WERI-Rb-1 (cell line): ENCODE results near the gene PRICKLE2.

Source experiments
- DNase-seq: peaks from one replicate; pipeline ENCODE4 v3.0.0-alpha.2; 2020
- H3K27ac ChIP-seq: fragments of 250-450 bp; sonication (Bioruptor Pico); 2 replicates; pipeline ENCODE4 v1.5.1; 2020; ENCODE audit warnings: mild to moderate bottlenecking, moderate library complexity
- H3K27me3 ChIP-seq: fragments of 250-450 bp; sonication (Bioruptor Pico); 2 replicates; pipeline ENCODE4 v1.5.1; 2021; ENCODE audit warnings: mild to moderate bottlenecking, low read depth, moderate library complexity; ENCODE audit not compliant: insufficient read depth, severe bottlenecking
- H3K36me3 ChIP-seq: fragments of 250-450 bp; sonication (Bioruptor Pico); 2 replicates; pipeline ENCODE4 v1.5.1; 2020; ENCODE audit warnings: mild to moderate bottlenecking, moderate library complexity
- H3K4me3 ChIP-seq: 2 replicates; pipeline ENCODE4 v1.5.1; 2011; ENCODE audit warnings: low read depth, mild to moderate bottlenecking, control low read depth, low read length
- H3K9me3 ChIP-seq: fragments of 250-450 bp; sonication (Bioruptor Pico); 2 replicates; pipeline ENCODE4 v1.5.1; 2021; ENCODE audit warnings: mild to moderate bottlenecking, moderate library complexity; ENCODE audit not compliant: severe bottlenecking
- CTCF ChIP-seq: IDR thresholded peaks from 2 replicates; pipeline ENCODE4 v1.5.1; 2011; ENCODE audit warnings: low read depth, mild to moderate bottlenecking, control low read depth, inconsistent platforms, low read length

Gene PRICKLE2

DNA sequence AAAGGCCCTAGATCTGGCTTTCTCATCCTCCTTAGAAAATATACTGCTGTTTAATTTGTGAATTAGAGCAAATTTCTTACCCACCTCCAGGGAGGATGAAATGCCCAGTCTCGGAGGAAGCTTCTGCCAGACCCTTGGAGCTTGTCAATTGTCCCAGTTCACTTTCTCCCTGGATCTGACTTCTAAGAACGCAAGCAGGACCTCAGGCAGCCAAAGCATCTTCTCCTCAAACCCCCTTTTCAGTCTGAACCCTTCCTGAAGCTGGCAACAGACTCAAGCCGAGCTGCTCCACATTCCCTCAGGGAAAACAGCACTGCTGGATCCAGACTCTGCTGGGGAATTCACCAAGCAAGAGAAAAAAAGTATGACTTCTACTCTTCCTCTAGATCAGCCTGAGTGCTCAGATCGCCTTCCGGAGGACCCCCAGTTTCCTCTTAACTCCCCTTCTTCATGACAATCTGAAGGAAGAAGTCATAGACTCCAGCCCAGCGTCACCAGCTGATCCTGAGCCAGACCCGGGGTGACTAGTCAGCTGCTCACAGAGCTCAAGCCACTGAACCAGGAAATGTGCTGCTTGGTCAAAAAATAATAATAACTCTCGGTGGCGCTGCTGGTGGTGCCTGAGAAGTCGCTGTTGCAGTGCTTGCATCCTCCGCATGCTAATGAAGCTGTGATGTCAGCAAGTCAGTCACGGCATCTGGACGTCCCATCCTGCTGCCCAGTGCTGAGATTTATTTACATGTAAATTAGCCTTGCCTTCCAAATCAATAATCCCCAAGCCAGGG, at the start of gene PRICKLE2:
TSS of gene PRICKLE2 (minus strand) at position 641 of the 785 bp plus-strand sequence. CDS start 26,539 bp downstream, outside the sequence.
- Histone ChIP-seq H3K9me3 (no peaks in the 10 kb centered on the region), H3K4me3 (peak within 1 kb of the TSS; percentile 52), H3K27me3 (no peaks in the 10 kb centered on the region), H3K27ac (peak within 1 kb of the TSS; percentile 74), H3K36me3 (peaks cover 2% of the 10 kb centered on the region)
- DNase-seq: peak; percentile 87
- TF ChIP-seq CTCF: peak; percentile 42; the same call in 1 of the 2 replicates

DNA sequence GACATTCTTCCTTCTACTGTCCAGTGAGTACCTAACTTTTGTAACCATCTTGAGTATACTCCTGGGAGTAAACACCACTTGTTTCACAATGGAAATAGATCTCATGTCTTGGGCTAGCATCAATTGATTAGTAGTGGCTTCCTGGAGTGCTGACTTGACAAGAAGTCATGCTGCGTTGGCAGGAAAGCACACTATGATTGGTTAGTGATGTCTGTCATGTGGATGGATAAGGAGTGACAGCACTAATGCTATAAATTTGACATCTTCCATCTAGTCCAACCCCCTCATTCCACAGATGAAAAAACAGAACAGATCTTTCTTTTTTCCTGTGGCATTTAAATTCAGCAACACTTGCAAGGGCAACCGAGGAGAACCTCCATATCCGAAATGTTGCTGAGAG, 47.6 kb upstream of the PRICKLE2 start:
- no peaks in the 10 kb centered on the region for H3K36me3 ChIP-seq
- H3K27ac ChIP-seq: no peak overlapping the region
- no peaks in the 10 kb centered on the region for H3K9me3 ChIP-seq
- H3K4me3 ChIP-seq: no peak overlapping the region
- no peak for DNase-seq
- TF ChIP-seq CTCF: no peak
- no peaks in the 10 kb centered on the region for H3K27me3 ChIP-seq

DNA sequence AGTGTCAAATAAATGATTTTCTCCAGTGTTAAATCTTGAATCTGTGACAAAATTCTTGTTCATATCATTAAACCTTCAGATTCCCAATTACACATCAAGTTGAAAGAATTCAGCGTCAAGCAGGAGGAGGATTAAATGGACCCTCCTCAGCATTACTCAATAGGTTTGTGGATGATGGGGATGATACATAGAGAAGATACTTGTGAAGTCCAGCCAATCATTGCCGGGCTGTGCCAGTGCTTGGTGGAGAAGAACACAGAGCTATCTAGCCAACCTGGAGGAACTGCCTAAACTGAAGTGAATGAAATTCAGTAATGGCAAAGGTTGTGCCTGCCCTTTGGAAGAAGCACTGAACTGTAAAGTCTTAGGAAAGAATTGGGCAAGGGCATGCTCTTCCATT, 47.0 kb upstream of the PRICKLE2 start:
- Histone ChIP-seq H3K27me3 (no peaks in the 10 kb centered on the region), H3K4me3 (no peak overlapping the region), H3K36me3 (no peaks in the 10 kb centered on the region), H3K27ac (no peak overlapping the region), H3K9me3 (no peaks in the 10 kb centered on the region)
- no peak for DNase-seq
- no peak for TF ChIP-seq CTCF

DNA sequence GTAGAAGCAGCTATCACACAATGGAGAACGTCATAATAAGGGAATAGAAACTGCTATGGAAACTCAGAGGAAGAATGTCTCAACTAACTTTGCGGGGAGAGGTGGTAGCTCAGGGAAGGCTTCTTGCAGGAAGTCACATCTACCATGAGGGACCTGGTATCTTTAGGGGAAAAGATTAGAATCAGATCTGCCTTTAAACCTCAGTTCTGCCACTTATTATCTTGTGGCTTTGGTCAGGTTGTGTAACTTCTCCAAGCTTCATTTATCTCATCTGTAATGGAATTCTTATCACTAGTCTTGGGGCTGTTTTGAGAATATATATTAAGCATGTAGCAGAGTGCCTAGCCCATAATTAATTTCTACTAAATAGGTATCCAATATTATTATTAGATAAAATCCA, 46.4 kb upstream of the PRICKLE2 start:
- TF ChIP-seq CTCF: no peak
- no peak overlapping the region for H3K4me3 ChIP-seq
- no peaks in the 10 kb centered on the region for H3K9me3 ChIP-seq
- H3K36me3 ChIP-seq: no peaks in the 10 kb centered on the region
- no peaks in the 10 kb centered on the region for H3K27me3 ChIP-seq
- no peak for DNase-seq
- H3K27ac ChIP-seq: no peak overlapping the region

DNA sequence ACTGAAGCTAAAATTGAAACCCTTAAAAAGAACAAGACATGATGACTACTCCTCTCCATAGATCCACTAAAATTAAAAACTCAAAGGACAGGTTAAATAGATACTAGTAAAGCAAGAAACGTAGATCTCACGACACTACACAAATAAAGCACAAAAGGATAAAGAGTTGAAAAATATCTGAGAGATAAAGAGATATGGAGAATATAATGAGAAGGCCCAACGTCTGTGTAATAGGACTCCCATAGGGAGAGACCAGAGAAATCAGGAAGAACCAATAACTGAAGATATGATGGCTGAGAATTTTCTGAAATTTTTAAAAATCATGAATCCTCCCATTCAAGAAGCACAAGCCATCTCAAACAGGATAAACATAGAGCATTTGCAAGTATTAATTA, 45.6 kb upstream of the PRICKLE2 start:
- H3K9me3 ChIP-seq: no peaks in the 10 kb centered on the region
- DNase-seq: no peak
- H3K27ac ChIP-seq: no peak overlapping the region
- no peak overlapping the region for H3K4me3 ChIP-seq
- no peaks in the 10 kb centered on the region for H3K27me3 ChIP-seq
- no peaks in the 10 kb centered on the region for H3K36me3 ChIP-seq
- TF ChIP-seq CTCF: no peak
